ENCODE data around the gene GATA6.

GATA6 gene

GRCh38 chr18:22230471-22230945 is 61.1 kb downstream of the GATA6 start:
- no peak for TF ChIP-seq ZBTB7A (IDR thresholded peaks at IDR 0.05; ENCODE audit: low read depth)
- TF ChIP-seq EGR1 (IDR thresholded peaks at IDR 0.05) = no peak
- TF ChIP-seq EP300 (IDR thresholded peaks at IDR 0.05; ENCODE audit: borderline replicate concordance) = no peak

- TF ChIP-seq, protein P1, sequence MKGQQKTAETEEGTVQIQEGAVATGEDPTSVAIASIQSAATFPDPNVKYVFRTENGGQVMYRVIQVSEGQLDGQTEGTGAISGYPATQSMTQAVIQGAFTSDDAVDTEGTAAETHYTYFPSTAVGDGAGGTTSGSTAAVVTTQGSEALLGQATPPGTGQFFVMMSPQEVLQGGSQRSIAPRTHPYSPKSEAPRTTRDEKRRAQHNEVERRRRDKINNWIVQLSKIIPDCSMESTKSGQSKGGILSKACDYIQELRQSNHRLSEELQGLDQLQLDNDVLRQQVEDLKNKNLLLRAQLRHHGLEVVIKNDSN (IDR thresholded peaks at IDR 0.05) = no peak
- TF ChIP-seq EGR1 (IDR thresholded peaks at IDR 0.05) = no peak
- no peak for TF ChIP-seq ZBTB7A (IDR thresholded peaks at IDR 0.05; ENCODE audit: low read depth)
- no peak for TF ChIP-seq EP300 (IDR thresholded peaks at IDR 0.05; ENCODE audit: borderline replicate concordance)
- TF ChIP-seq REST (IDR thresholded peaks at IDR 0.05; ENCODE audit: low read depth) = no peak
- no peak for TF ChIP-seq TCF12 (IDR thresholded peaks at IDR 0.05; ENCODE audit: low read depth)
- TF ChIP-seq, protein P2, sequence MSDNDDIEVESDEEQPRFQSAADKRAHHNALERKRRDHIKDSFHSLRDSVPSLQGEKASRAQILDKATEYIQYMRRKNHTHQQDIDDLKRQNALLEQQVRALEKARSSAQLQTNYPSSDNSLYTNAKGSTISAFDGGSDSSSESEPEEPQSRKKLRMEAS (IDR thresholded peaks at IDR 0.05) = no peak
- TF ChIP-seq TEAD4 (IDR thresholded peaks at IDR 0.05) = no peak
- no peak for TF ChIP-seq CEBPB (IDR thresholded peaks at IDR 0.05)
- TF ChIP-seq CREB1 (IDR thresholded peaks at IDR 0.05; ENCODE audit: low read depth) = no peak
- TF ChIP-seq NFIC (IDR thresholded peaks at IDR 0.05) = no peak
- TF ChIP-seq YY1 (IDR thresholded peaks at IDR 0.05; ENCODE audit: low read depth) = no peak
- no peak for TF ChIP-seq RAD21 (IDR thresholded peaks at IDR 0.05; ENCODE audit: low read depth)
Observed at GRCh38 chr18:22233266-22233665, 63.9 kb downstream of the GATA6 start.

DNA sequence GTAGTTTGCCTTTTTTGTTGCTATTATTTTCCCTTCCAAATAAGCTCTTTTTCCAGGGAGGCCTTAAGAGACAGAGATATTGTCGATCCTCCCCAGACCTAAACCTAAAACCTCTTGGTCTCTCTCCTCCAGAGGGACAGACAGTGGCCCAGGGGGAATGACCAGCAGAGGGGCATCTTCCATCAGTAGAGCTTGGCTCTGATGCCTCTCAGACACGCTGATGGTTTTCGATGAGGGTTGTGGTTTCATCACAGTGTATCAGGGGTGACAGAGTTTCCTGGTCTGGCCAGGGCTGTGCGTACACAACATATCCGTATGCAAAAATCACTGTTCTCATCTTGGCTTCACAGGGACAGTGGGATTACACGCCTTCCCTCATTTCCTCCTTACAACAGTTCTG is 68.6 kb downstream of the GATA6 start:
- TF ChIP-seq EP300 (IDR thresholded peaks at IDR 0.05; ENCODE audit: borderline replicate concordance) (no peak), CEBPB (IDR thresholded peaks at IDR 0.05) (no peak), CREB1 (IDR thresholded peaks at IDR 0.05; ENCODE audit: low read depth) (no peak), EGR1 (IDR thresholded peaks at IDR 0.05) (no peak), ZBTB7A (IDR thresholded peaks at IDR 0.05; ENCODE audit: low read depth) (no peak), FOXM1 (IDR thresholded peaks at IDR 0.05; ENCODE audit: borderline replicate concordance, low read depth) (no peak), TCF12 (IDR thresholded peaks at IDR 0.05; ENCODE audit: low read depth) (no peak), RAD21 (IDR thresholded peaks at IDR 0.05; ENCODE audit: low read depth) (no peak), YY1 (IDR thresholded peaks at IDR 0.05; ENCODE audit: low read depth) (no peak), NFIC (IDR thresholded peaks at IDR 0.05) (no peak), TEAD4 (IDR thresholded peaks at IDR 0.05) (no peak), REST (IDR thresholded peaks at IDR 0.05; ENCODE audit: low read depth) (no peak), TAF1 (IDR thresholded peaks at IDR 0.05; ENCODE audit: low read depth) (no peak)
- TF ChIP-seq, protein P1 (IDR thresholded peaks at IDR 0.05) = no peak
- TF ChIP-seq, protein P2 (IDR thresholded peaks at IDR 0.05) = no peak

DNA sequence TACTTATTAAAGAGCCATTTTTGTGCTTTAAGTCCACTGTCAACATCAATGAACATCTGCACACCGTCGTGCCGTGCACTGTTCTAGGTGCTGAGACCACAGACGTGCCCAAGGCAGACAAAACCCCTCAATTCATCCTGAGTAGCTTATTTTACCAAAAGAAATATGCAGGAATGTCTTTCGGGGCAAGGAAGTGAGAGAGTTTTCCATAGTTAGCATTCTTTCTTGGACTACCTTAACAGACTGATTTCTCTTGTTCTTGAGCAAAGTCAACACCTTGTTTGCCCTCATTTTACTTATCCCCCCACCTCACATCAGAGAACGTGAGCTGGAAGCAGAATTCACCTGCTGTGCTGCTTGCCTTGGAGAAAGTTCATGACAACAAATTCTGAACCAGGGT is 69.3 kb downstream of the GATA6 start:
- TF ChIP-seq EGR1 (IDR thresholded peaks at IDR 0.05) (no peak), REST (IDR thresholded peaks at IDR 0.05; ENCODE audit: low read depth) (no peak), TEAD4 (IDR thresholded peaks at IDR 0.05) (no peak), NFIC (IDR thresholded peaks at IDR 0.05) (no peak), CEBPB (IDR thresholded peaks at IDR 0.05) (no peak), RAD21 (IDR thresholded peaks at IDR 0.05; ENCODE audit: low read depth) (no peak), EP300 (IDR thresholded peaks at IDR 0.05; ENCODE audit: borderline replicate concordance) (no peak), FOXM1 (IDR thresholded peaks at IDR 0.05; ENCODE audit: borderline replicate concordance, low read depth) (no peak), TCF12 (IDR thresholded peaks at IDR 0.05; ENCODE audit: low read depth) (no peak)
- TF ChIP-seq, protein P2 (IDR thresholded peaks at IDR 0.05) = no peak
